B cell (primary cell): ENCODE data around the gene TANC1. TPM values are rescaled to one million over a fixed set of nuclear protein-coding genes. Genes with fewer than 3 reads are reported as not detected.

ENCODE experiments used
- ATAC-seq: fragments of 200-7000 bp; cut with Tn5 transposase; one replicate; pipeline ENCODE4 v1.10.0; 2021; ENCODE audit warnings: low read depth, mild to moderate bottlenecking, moderate number of reproducible peaks, moderate library complexity
- CTCF ChIA-PET: fragments of 350-600 bp; sonication (Branson Sonifier 250); formaldehyde crosslinking; loops from one replicate; lab custom pipeline; 2021; ENCODE audit warnings: antibody characterized with exemption, inconsistent platforms; lab: Charles Lee
- POLR2A ChIA-PET: fragments of 350-600 bp; sonication (Branson Sonifier 250); formaldehyde crosslinking; loops from one replicate; lab custom pipeline; 2021; ENCODE audit warnings: antibody characterized with exemption; lab: Charles Lee
- DNase-seq: peaks from one replicate; pipeline ENCODE4 v3.0.0; 2013
- H2AFZ ChIP-seq: 2 replicates; pipeline ENCODE4 v1.6.1; 2012; ENCODE audit warnings: mild to moderate bottlenecking, low read depth, low read length; ENCODE audit not compliant: insufficient read depth, poor library complexity, severe bottlenecking
- H3K27ac ChIP-seq, 2 donors: 1 replicate in 1 of 2; 2 replicates in 1 of 2; pipeline ENCODE4 v1.5.1; 2012 to 2013; ENCODE audit warnings: low read length in 2 of 2, mild to moderate bottlenecking in 2 of 2, moderate library complexity in 1 of 2
- H3K27me3 ChIP-seq, 4 experiments: fragments of 200-600 bp in 1 of 4; sonication (generic) in 1 of 4; replicated peaks in 1 of 4; 1 replicate in 2 of 4; 2 replicates in 2 of 4; pipeline versions ENCODE4 v1.6.1 to v1.7.0; 2013 to 2016; ENCODE audit warnings: low read length in 3 of 4, mild to moderate bottlenecking in 2 of 4, mixed read lengths in 1 of 4, moderate library complexity in 1 of 4; ENCODE audit not compliant: insufficient read depth in 4 of 4, control insufficient read depth in 3 of 4; ENCODE audit errors: control extremely low read depth in 1 of 4
- H3K36me3 ChIP-seq, 2 experiments: replicated peaks in 1 of 2; 1 replicate in 1 of 2; 2 replicates in 1 of 2; pipeline versions ENCODE4 v1.6.1 to v1.7.1; 2013; ENCODE audit warnings: low read length in 1 of 2; ENCODE audit not compliant: insufficient read depth in 2 of 2, control insufficient read depth in 1 of 2; ENCODE audit errors: control extremely low read depth in 1 of 2, extremely low read depth in 1 of 2
- H3K4me1 ChIP-seq, 2 donors: fragments of 200-600 bp in 1 of 2; sonication (generic) in 1 of 2; 1 replicate in 1 of 2; 2 replicates in 1 of 2; pipeline versions ENCODE4 v1.5.1 to v1.6.1; 2013 to 2017; ENCODE audit warnings: low read length in 2 of 2; ENCODE audit not compliant: control insufficient read depth in 2 of 2, insufficient read depth in 2 of 2
- H3K4me2 ChIP-seq: replicated peaks from 2 replicates; pipeline ENCODE3; 2012; ENCODE audit warnings: mild to moderate bottlenecking, low read depth, low read length; ENCODE audit not compliant: poor library complexity, severe bottlenecking
- H3K4me3 ChIP-seq, 5 experiments: fragments of 200-600 bp in 1 of 5; sonication (generic) in 1 of 5; 1 replicate in 3 of 5; 2 replicates in 2 of 5; pipeline versions ENCODE4 v1.5.1 to v1.7.0; 2011 to 2016; ENCODE audit warnings: low read length in 4 of 5, mild to moderate bottlenecking in 4 of 5, low read depth in 2 of 5, control low read depth in 1 of 5, moderate library complexity in 1 of 5; ENCODE audit not compliant: insufficient read depth in 1 of 5; ENCODE audit errors: control extremely low read depth in 1 of 5, extremely low read depth in 1 of 5
- H3K79me2 ChIP-seq: fragments of 200-600 bp; sonication (generic); one replicate; pipeline ENCODE4 v1.6.0; 2016; ENCODE audit warnings: low read length; ENCODE audit not compliant: control insufficient read depth, insufficient read depth
- H3K9ac ChIP-seq: fragments of 200-600 bp; sonication (generic); 2 replicates; pipeline ENCODE4 v1.6.1; 2017; ENCODE audit warnings: mild to moderate bottlenecking, low read length, moderate library complexity
- H3K9me3 ChIP-seq, 3 donors: one replicate each; pipeline versions ENCODE4 v1.6.1 to v1.7.1; 2013; ENCODE audit warnings: low read length in 2 of 3; ENCODE audit not compliant: control insufficient read depth in 2 of 3, insufficient read depth in 1 of 3; ENCODE audit errors: control extremely low read depth in 1 of 3
- H4K20me1 ChIP-seq: 2 replicates; pipeline ENCODE4 v1.6.0; 2012; ENCODE audit warnings: mild to moderate bottlenecking, low read length; ENCODE audit not compliant: insufficient read depth, control insufficient read depth, poor library complexity, severe bottlenecking
- H3K27ac Mint-ChIP-seq: one replicate; pipeline ENCODE4 v1.8.0; 2021; ENCODE audit warnings: mixed read lengths
- H3K27me3 Mint-ChIP-seq: one replicate; pipeline ENCODE4 v1.8.0; 2021; ENCODE audit warnings: mixed read lengths
- H3K4me1 Mint-ChIP-seq: one replicate; pipeline ENCODE4 v1.8.0; 2021; ENCODE audit warnings: mixed read lengths
- H3K4me3 Mint-ChIP-seq: one replicate; pipeline ENCODE4 v1.8.0; 2021; ENCODE audit warnings: mixed read lengths
- H3K9me3 Mint-ChIP-seq: one replicate; pipeline ENCODE4 v1.8.0; 2022; ENCODE audit warnings: mixed read lengths; ENCODE audit not compliant: insufficient read depth
- EZH2 ChIP-seq: IDR thresholded peaks from 2 replicates; pipeline ENCODE4 v1.6.1; 2012; ENCODE audit warnings: borderline replicate concordance, low read depth, mild to moderate bottlenecking, moderate library complexity, low read length; ENCODE audit not compliant: insufficient read depth, poor library complexity, severe bottlenecking
- WGBS: methylation state at CpG from one replicate; pipeline ENCODE4 v1.1.5; 2013; ENCODE audit warnings: missing lambda C conversion rate; ENCODE audit not compliant: insufficient coverage; 5-methylcytosine and 5-hydroxymethylcytosine counted together
- intact Hi-C: fragments of 100-400 bp; cut with micrococcal nuclease; formaldehyde crosslinking; loops from one replicate; pipeline ENCODE4 v1.10.0; 2022
- polyA plus RNA-seq: library from polyadenylated mRNA; depleted of rRNA; stranded (reverse); fragments of >200 nt; gene quantifications from 2 replicates; pipeline ENCODE4 v1.2.3, GENCODE V29; 2012
- total RNA-seq, 2 donors: library from RNA; stranded (reverse); fragments of 120-200 nt in 1 of 2; gene quantifications; 1 replicate in 1 of 2; 2 replicates in 1 of 2; pipeline versions ENCODE4 v1.2.3 to v1.2.4, GENCODE V29; 2013 to 2022
- TF ChIP-seq, protein P1 (sequence below): fragments of 200-600 bp; IDR thresholded peaks from one replicate; pipeline ENCODE4 v1.8.0; 2022; ENCODE audit warnings: antibody characterized with exemption, mild to moderate bottlenecking

TANC1 gene
- total and polyA plus RNA-seq, 2 donors (not counting 1 experiment from before 2014, with no cell fraction given) = 0.13 TPM; not detected in 1

DNA sequence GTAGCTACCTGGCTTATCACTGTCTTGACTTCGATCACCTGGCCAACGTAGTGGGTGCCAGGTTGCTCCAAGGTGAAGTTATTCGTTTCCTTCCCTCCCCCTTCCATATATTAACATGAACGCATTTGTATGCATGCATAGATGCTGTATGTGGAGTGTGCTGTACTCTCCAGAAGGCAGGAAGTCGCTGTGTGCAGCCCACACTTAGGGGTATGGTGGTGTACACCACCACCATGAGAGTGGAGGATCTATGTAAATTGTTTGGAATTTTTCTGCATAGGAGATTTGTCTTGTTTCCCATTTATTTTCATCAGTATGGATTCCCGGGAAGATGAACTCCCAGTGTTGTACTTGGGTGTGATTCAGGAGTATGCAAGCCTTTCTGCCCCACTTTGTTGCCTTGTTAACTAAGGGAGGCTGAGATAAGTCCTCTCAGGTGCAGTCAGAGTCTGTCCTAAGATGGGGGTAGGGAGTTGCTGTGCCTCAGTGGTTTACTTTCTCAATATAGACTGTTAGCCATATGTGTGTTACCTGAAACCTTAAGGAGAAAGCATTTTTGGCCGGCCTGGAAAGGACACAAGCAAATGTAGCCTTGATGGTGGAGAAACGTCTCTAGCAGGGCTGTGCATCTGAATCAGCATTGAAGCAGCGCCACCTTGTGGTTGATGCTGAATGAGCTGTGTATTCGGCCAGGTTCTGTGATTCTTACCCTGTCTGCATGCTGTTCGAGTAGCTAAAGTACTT, 149.8 kb downstream of the TANC1 start:
- Histone ChIP-seq H3K4me2 (no peak overlapping the region), H3K4me3 (no peak overlapping the region), H3K4me1 (peaks cover 0 to 6% of the 10 kb centered on the region in 2 donors), H3K27me3 (peaks cover 0 to 2% (median 0%) of the 10 kb centered on the region in 4 experiments), H3K79me2 (no peaks in the 10 kb centered on the region), H3K9me3 (peaks cover 0 to 5% (median 0%) of the 10 kb centered on the region in 3 donors), H2AFZ (peak overlapping the region; percentile 19), H3K27ac (no peak overlapping the region), H4K20me1 (no peaks in the 10 kb centered on the region), H3K9ac (no peak overlapping the region), H3K36me3 (no peaks in the 10 kb centered on the region)
- H3K27me3 Mint-ChIP-seq = peaks cover 5% of the 10 kb centered on the region
- ChIA-PET CTCF (interaction anchor here (0.6 to 5.5 kb wide), 34 partner anchors 8 to 1954 kb away, joined by 3 to 80 read pairs (median 4); partner anchors contain the start of gene BAZ2B), POLR2A (no interaction called here)
- H3K27ac Mint-ChIP-seq = no peak overlapping the region
- H3K4me3 Mint-ChIP-seq = no peak overlapping the region
- H3K9me3 Mint-ChIP-seq = no peaks in the 10 kb centered on the region
- intact Hi-C loops = loop anchor here (5.0 to 10.0 kb wide), 2 partner anchors 363 to 1096 kb away; no protein-coding TSS in a partner anchor
- TF ChIP-seq EZH2 = no peak
- TF ChIP-seq, protein P1, sequence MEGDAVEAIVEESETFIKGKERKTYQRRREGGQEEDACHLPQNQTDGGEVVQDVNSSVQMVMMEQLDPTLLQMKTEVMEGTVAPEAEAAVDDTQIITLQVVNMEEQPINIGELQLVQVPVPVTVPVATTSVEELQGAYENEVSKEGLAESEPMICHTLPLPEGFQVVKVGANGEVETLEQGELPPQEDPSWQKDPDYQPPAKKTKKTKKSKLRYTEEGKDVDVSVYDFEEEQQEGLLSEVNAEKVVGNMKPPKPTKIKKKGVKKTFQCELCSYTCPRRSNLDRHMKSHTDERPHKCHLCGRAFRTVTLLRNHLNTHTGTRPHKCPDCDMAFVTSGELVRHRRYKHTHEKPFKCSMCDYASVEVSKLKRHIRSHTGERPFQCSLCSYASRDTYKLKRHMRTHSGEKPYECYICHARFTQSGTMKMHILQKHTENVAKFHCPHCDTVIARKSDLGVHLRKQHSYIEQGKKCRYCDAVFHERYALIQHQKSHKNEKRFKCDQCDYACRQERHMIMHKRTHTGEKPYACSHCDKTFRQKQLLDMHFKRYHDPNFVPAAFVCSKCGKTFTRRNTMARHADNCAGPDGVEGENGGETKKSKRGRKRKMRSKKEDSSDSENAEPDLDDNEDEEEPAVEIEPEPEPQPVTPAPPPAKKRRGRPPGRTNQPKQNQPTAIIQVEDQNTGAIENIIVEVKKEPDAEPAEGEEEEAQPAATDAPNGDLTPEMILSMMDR = peak; percentile 86
- ATAC-seq = peak; percentile 63
- 76% methylated on average over 3 of the region's 11 CpGs for WGBS
- peaks cover 5% of the 10 kb centered on the region for H3K4me1 Mint-ChIP-seq
- DNase-seq = peak; percentile 79
